T-helper 2 cell (primary cell): Measurements from ENCODE around the gene SLC22A2.

Experiments used
- DNase-seq, 5 experiments: peaks; one replicate each; pipeline versions ENCODE4 v3.0.0 to v3.0.0-alpha.2; 2012 to 2022

Gene SLC22A2

GRCh38 chr6:160203522-160203921 lies 55.1 kb downstream of the SLC22A2 start:
- no peak for DNase-seq

GRCh38 chr6:160203076-160203475 lies 55.5 kb downstream of the SLC22A2 start:
- no peak for DNase-seq

- no peak for DNase-seq
Observed at GRCh38 chr6:160202411-160202810, 56.2 kb downstream of the SLC22A2 start.

- DNase-seq, result no peak
Observed at GRCh38 chr6:160201061-160201460, 57.6 kb downstream of the SLC22A2 start.

- DNase-seq, result no peak
Observed at GRCh38 chr6:160198606-160199211, 59.9 kb downstream of the SLC22A2 start.

GRCh38 chr6:160197662-160198061 lies 61.0 kb downstream of the SLC22A2 start:
- DNase-seq, result no peak

- DNase-seq, result no peak
Observed at GRCh38 chr6:160194808-160195207, 63.8 kb downstream of the SLC22A2 start.

GRCh38 chr6:160192840-160193239 lies 65.8 kb downstream of the SLC22A2 start:
- DNase-seq, result no peak

GRCh38 chr6:160190973-160191372 lies 67.6 kb downstream of the SLC22A2 start:
- no peak for DNase-seq

GRCh38 chr6:160190081-160190480 lies 68.5 kb downstream of the SLC22A2 start:
- DNase-seq, result no peak

GRCh38 chr6:160188773-160189172 lies 69.8 kb downstream of the SLC22A2 start:
- DNase-seq, result no peak

GRCh38 chr6:160180706-160181105 lies 77.9 kb downstream of the SLC22A2 start:
- no peak for DNase-seq

GRCh38 chr6:160178271-160178670 lies 80.3 kb downstream of the SLC22A2 start:
- no peak for DNase-seq

GRCh38 chr6:160177220-160177619 lies 81.4 kb downstream of the SLC22A2 start:
- no peak for DNase-seq

GRCh38 chr6:160174681-160175080 lies 83.9 kb downstream of the SLC22A2 start:
- DNase-seq, result no peak

GRCh38 chr6:160173806-160174527 lies 84.7 kb downstream of the SLC22A2 start:
- no peak for DNase-seq

GRCh38 chr6:160172704-160173103 lies 85.9 kb downstream of the SLC22A2 start:
- no peak for DNase-seq

- no peak for DNase-seq
Observed at GRCh38 chr6:160170018-160170680, 88.5 kb downstream of the SLC22A2 start.

GRCh38 chr6:160167604-160168399 lies 90.8 kb downstream of the SLC22A2 start:
- no peak for DNase-seq
